ENCODE results near the gene C20orf204. TPM values are rescaled to one million over a fixed set of nuclear protein-coding genes. Genes with fewer than 3 reads are reported as not detected.
A peak's percentile ranks its signal among the peaks of the same experiment; 100 is the strongest.

The C20orf204 gene
- total and polyA plus RNA-seq, 9 of the 15 experiments (the other 6 are each of a cell fraction or from before 2014, with no cell fraction given), result 0.11 to 1.1 (median 0.36) TPM; not detected in 2

GRCh38 chr20:64065974-64066343 lies 30.0 kb downstream of the C20orf204 start (continued):
- 0 out of 2 replicates have a peak, but pooled peaks have one; percentile 19 for TF ChIP-seq JUN (IDR thresholded peaks at IDR 0.05; ENCODE audit: borderline replicate concordance, low read depth, low read length)
- TF ChIP-seq JUN (CRISPR knock-in tag; IDR thresholded peaks at IDR 0.05; ENCODE audit: borderline replicate concordance), result no peak
- no peak for TF ChIP-seq ZFP91 (CRISPR knock-in tag; IDR thresholded peaks at IDR 0.05)
- no peak for TF ChIP-seq KDM4B (IDR thresholded peaks at IDR 0.05; ENCODE audit: borderline replicate concordance in 2 of 2, low read depth in 1 of 2)
- no peak for TF ChIP-seq RBM14 (IDR thresholded peaks at IDR 0.05; ENCODE audit: borderline replicate concordance, insufficient read depth, low read depth, low read length)
- TF ChIP-seq ESRRA (IDR thresholded peaks at IDR 0.05; ENCODE audit: borderline replicate concordance, low read depth), result no peak
- peak; percentile 80 for TF ChIP-seq ATF7 (IDR thresholded peaks at IDR 0.05)
- TF ChIP-seq, protein P1, sequence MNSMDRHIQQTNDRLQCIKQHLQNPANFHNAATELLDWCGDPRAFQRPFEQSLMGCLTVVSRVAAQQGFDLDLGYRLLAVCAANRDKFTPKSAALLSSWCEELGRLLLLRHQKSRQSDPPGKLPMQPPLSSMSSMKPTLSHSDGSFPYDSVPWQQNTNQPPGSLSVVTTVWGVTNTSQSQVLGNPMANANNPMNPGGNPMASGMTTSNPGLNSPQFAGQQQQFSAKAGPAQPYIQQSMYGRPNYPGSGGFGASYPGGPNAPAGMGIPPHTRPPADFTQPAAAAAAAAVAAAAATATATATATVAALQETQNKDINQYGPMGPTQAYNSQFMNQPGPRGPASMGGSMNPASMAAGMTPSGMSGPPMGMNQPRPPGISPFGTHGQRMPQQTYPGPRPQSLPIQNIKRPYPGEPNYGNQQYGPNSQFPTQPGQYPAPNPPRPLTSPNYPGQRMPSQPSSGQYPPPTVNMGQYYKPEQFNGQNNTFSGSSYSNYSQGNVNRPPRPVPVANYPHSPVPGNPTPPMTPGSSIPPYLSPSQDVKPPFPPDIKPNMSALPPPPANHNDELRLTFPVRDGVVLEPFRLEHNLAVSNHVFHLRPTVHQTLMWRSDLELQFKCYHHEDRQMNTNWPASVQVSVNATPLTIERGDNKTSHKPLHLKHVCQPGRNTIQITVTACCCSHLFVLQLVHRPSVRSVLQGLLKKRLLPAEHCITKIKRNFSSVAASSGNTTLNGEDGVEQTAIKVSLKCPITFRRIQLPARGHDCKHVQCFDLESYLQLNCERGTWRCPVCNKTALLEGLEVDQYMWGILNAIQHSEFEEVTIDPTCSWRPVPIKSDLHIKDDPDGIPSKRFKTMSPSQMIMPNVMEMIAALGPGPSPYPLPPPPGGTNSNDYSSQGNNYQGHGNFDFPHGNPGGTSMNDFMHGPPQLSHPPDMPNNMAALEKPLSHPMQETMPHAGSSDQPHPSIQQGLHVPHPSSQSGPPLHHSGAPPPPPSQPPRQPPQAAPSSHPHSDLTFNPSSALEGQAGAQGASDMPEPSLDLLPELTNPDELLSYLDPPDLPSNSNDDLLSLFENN (IDR thresholded peaks at IDR 0.05; ENCODE audit: low read depth in 2 of 2, low read length in 2 of 2), result no peak
- peak; percentile 79 for TF ChIP-seq PKNOX1 (IDR thresholded peaks at IDR 0.05)
- TF ChIP-seq JUND (IDR thresholded peaks at IDR 0.05; ENCODE audit: borderline replicate concordance, low read depth, low read length), result peak; percentile 60; the same call in 1 of the 2 replicates
- TF ChIP-seq JUND (tag; IDR thresholded peaks at IDR 0.05; ENCODE audit: borderline replicate concordance, low read depth, low read length), result peak; percentile 38; the same call in 1 of the 3 replicates
- no peak for TF ChIP-seq SFPQ (IDR thresholded peaks at IDR 0.05; ENCODE audit: low read depth, low read length)
- TF ChIP-seq MAZ (CRISPR knock-in tag; conservative IDR thresholded peaks at IDR 0.05 in 1 of 2, IDR thresholded peaks at IDR 0.05 in 1 of 2), result 0 out of 4 replicates have a peak, but pooled peaks of 1 of the 2 experiments have one; percentile 20
- no peak for TF ChIP-seq RBM15 (IDR thresholded peaks at IDR 0.05; ENCODE audit: insufficient read depth, low read length)
- TF ChIP-seq CREM (IDR thresholded peaks at IDR 0.05; ENCODE audit: low read depth), result peak; percentile 43; the same call in 1 of the 2 replicates
- TF ChIP-seq GABPB2 (CRISPR knock-in tag; conservative IDR thresholded peaks at IDR 0.05), result no peak
- TF ChIP-seq, protein P2, sequence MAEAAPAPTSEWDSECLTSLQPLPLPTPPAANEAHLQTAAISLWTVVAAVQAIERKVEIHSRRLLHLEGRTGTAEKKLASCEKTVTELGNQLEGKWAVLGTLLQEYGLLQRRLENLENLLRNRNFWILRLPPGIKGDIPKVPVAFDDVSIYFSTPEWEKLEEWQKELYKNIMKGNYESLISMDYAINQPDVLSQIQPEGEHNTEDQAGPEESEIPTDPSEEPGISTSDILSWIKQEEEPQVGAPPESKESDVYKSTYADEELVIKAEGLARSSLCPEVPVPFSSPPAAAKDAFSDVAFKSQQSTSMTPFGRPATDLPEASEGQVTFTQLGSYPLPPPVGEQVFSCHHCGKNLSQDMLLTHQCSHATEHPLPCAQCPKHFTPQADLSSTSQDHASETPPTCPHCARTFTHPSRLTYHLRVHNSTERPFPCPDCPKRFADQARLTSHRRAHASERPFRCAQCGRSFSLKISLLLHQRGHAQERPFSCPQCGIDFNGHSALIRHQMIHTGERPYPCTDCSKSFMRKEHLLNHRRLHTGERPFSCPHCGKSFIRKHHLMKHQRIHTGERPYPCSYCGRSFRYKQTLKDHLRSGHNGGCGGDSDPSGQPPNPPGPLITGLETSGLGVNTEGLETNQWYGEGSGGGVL (CRISPR knock-in tag; IDR thresholded peaks at IDR 0.05), result no peak
